ENCODE data around the gene LRRC18. TPM values are rescaled to one million over a fixed set of nuclear protein-coding genes. Genes with fewer than 3 reads are reported as not detected.

The LRRC18 gene
- total RNA-seq, 3 donors from 2014 or later: not detected

DNA sequence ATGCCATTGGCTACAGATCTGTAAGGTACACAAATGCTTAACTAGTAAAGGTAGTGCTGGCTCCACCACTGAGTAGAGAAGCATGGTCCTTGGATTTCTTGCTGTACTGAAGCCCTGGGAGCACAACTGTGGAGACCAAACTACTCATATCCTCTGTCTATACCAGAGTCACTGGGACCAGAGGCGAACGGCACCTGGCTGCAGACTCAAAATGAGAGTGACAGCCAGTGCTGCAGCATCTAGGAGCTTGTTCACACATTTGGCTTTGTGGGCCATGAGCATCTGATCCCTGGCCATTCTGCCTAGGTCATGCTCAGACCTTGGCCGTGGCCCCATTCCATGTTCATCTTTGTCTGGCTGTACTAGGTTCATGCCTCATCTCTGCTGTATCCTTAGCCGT lies 31.9 kb downstream of the LRRC18 start:
- no peak overlapping the region for H3K4me3 Mint-ChIP-seq
- H3K27me3 Mint-ChIP-seq (ENCODE audit: low read depth): no peaks in the 10 kb centered on the region
- H3K4me1 Mint-ChIP-seq (ENCODE audit: low read depth): no peaks in the 10 kb centered on the region
- ATAC-seq: no peak
- no peaks in the 10 kb centered on the region for H3K36me3 Mint-ChIP-seq (ENCODE audit: insufficient read depth)
- no peak for DNase-seq
- no peaks in the 10 kb centered on the region for H3K9me3 Mint-ChIP-seq

DNA sequence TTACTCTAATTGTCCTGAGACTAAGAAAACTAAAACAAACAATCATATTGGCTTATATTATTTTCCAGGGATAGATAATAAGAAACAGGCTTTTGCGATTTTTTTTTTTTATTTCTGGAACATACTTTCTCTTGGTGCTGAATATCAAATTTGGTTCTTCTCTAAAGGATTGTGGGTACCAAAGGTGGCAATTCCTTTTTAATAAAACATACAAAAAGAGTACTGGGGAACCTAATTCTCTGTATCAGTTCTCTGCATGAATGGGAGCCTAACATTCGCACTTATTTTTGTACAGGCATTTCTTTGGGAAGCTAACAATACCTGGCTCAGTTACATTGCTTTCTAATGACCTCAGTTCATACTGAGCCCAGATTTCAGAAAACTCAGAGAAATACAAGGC lies 32.8 kb downstream of the LRRC18 start:
- Mint-ChIP-seq H3K27me3 (ENCODE audit: low read depth) (no peaks in the 10 kb centered on the region), H3K4me1 (ENCODE audit: low read depth) (no peaks in the 10 kb centered on the region), H3K4me3 (no peak overlapping the region), H3K9me3 (peaks cover 2% of the 10 kb centered on the region), H3K36me3 (ENCODE audit: insufficient read depth) (no peaks in the 10 kb centered on the region)
- DNase-seq (no peak), ATAC-seq (no peak)

DNA sequence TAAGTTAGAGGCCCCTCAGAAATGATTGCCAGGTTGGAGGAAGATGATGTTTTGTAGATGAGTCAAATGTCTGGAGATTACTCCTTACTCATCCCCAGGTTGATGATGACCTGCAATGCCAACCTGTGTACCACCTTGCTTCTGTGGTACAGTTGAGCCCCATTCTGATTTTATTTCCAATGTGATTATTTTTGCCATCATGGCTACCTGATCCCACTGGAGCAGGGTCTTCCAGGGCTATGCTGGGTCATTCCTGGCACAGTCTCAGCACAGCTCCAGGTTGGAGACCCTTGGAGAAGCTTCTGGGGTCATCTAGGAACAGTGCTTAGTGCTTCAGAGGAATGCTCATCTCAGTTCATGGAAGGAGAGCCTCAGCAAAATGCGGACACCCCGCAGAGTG lies 34.3 kb downstream of the LRRC18 start:
- H3K4me3 Mint-ChIP-seq: no peak overlapping the region
- no peaks in the 10 kb centered on the region for H3K27me3 Mint-ChIP-seq (ENCODE audit: low read depth)
- H3K9me3 Mint-ChIP-seq: peaks cover 4% of the 10 kb centered on the region
- no peaks in the 10 kb centered on the region for H3K4me1 Mint-ChIP-seq (ENCODE audit: low read depth)
- DNase-seq (no peak), ATAC-seq (no peak)
- H3K36me3 Mint-ChIP-seq (ENCODE audit: insufficient read depth): no peaks in the 10 kb centered on the region

DNA sequence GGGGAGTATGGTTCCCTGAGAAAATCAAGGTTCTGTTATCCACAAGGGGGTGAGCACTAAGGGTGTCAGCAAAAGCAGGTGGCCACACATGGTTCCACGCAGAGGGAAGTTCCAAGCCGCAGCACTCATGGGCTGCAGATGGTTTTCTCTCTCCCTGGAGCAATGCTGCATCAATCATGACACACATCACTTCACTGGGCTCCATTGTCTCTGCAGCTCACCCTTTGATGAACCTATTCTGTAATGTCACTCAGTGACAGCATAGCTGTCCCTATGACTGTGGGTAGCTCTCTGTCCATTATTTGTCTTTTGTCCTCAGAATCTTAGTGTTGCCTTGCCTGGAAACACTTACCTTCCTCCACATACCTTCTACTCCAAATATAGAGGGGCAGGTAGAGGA lies 34.8 kb downstream of the LRRC18 start:
- no peaks in the 10 kb centered on the region for H3K4me1 Mint-ChIP-seq (ENCODE audit: low read depth)
- H3K27me3 Mint-ChIP-seq (ENCODE audit: low read depth): no peaks in the 10 kb centered on the region
- H3K4me3 Mint-ChIP-seq: no peak overlapping the region
- no peak for ATAC-seq
- H3K36me3 Mint-ChIP-seq (ENCODE audit: insufficient read depth): no peaks in the 10 kb centered on the region
- DNase-seq: no peak
- H3K9me3 Mint-ChIP-seq: peaks cover 4% of the 10 kb centered on the region

DNA sequence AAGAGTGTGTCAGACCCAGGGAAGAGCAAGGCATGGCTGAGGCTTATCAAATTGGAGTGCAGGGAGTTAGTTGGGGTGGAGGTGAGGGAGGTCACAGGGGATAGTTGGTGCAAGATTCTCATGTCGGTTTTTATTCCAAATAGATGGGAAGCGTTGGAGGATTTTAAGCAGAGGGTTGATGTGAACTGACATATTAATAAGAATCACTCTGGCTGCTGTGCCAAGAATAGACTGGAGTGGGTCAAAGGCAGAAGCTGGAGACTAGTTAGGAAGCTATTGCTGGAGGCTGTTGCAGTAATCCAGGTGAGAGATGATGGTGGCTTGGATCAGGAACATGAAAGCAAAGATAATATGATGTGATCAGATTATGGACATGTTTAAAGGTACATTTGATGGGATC lies 36.5 kb downstream of the LRRC18 start:
- ATAC-seq (no peak), DNase-seq (no peak)
- Mint-ChIP-seq H3K4me3 (no peak overlapping the region), H3K9me3 (peaks cover 4% of the 10 kb centered on the region), H3K27me3 (ENCODE audit: low read depth) (no peaks in the 10 kb centered on the region), H3K36me3 (ENCODE audit: insufficient read depth) (no peaks in the 10 kb centered on the region), H3K4me1 (ENCODE audit: low read depth) (no peaks in the 10 kb centered on the region)

DNA sequence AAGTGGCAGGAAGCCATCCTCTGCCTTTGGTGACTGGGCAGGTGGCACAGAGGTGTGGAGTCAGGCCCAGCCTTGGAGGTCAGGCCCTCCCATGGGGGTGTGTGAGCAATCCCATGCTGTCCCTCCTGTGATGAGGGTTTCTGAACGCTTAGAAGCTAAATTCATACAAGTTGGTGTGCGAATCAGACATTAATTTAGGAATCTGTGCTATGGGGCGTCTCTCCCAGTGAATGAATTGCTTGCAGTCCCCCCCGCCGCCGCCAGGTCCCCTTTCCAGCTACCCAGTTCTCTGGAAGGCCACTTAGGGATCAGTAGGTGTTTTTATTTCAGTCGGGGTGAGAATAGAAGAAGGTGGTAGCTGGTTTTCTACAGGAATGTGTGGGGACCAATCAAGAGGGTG lies 37.5 kb downstream of the LRRC18 start:
- no peak for DNase-seq
- ATAC-seq: no peak
- H3K9me3 Mint-ChIP-seq: peaks cover 4% of the 10 kb centered on the region
- H3K4me3 Mint-ChIP-seq: no peak overlapping the region
- H3K4me1 Mint-ChIP-seq (ENCODE audit: low read depth): no peaks in the 10 kb centered on the region
- H3K36me3 Mint-ChIP-seq (ENCODE audit: insufficient read depth): no peaks in the 10 kb centered on the region
- no peaks in the 10 kb centered on the region for H3K27me3 Mint-ChIP-seq (ENCODE audit: low read depth)

DNA sequence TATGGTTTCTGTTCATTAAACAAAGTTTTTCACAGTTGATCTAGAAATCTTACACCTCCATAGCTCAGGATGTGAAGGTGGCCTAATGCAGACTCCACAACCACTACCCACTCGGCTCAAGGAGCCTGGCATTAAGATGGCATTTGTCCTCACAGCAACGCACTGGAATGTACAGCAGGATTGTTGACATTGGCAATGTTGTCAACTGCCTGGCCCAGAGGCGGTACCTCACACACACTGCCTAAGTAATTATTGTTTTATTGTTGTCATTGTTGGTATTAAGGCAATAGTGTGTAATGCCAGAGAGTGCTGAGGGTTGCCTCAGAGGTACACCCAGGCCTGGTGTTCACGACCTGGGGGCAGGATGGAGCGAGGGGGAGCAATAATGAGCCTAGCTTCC lies 38.3 kb downstream of the LRRC18 start:
- Mint-ChIP-seq H3K4me3 (no peak overlapping the region), H3K9me3 (peaks cover 4% of the 10 kb centered on the region), H3K27me3 (ENCODE audit: low read depth) (no peaks in the 10 kb centered on the region), H3K36me3 (ENCODE audit: insufficient read depth) (no peaks in the 10 kb centered on the region), H3K4me1 (ENCODE audit: low read depth) (no peaks in the 10 kb centered on the region)
- no peak for DNase-seq
- ATAC-seq: no peak

DNA sequence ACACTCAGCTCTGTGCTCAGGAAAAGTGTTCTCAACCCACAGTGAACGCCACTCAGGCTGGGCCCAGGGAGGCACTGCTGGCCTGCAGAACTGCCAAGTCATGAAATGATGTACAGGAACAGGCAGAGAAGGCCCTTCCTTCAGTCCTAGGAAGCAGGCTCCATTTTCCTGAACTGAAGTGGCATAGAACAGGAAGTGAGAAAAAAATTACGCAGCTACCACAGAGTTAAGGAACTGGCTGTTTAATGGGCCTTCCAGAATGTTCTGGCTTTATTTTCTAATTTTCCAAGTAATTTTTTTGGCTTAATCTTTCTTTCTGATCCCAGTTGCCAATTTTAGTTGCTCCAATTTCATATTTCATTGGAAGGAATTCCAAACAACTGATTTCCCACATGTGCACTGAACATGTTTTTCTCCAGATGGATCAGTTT lies 39.3 kb downstream of the LRRC18 start:
- H3K9me3 Mint-ChIP-seq: peaks cover 4% of the 10 kb centered on the region
- no peaks in the 10 kb centered on the region for H3K27me3 Mint-ChIP-seq (ENCODE audit: low read depth)
- H3K36me3 Mint-ChIP-seq (ENCODE audit: insufficient read depth): no peaks in the 10 kb centered on the region
- H3K4me3 Mint-ChIP-seq: no peak overlapping the region
- H3K4me1 Mint-ChIP-seq (ENCODE audit: low read depth): no peaks in the 10 kb centered on the region
- ATAC-seq: no peak
- no peak for DNase-seq

DNA sequence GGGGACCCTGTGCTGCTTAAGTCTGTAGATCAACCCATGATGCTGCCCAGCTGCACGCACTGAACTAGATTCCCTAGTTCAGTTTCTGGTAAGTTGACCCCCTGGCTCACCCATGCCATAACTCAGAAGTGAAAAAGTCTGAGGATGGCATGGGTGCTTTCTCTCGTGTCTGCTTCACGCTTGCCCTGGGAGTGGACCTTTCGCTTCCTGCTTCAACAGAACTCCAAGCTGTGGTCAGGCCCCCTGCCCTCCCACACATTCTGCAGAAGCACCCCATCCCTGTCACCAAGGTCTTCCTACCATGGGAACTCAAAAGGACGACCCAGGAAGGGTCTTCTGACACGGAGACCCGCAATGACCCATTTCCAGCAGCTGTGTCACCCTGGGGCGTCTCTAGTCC lies 39.9 kb downstream of the LRRC18 start:
- H3K4me3 Mint-ChIP-seq: no peak overlapping the region
- ATAC-seq: no peak
- no peaks in the 10 kb centered on the region for H3K4me1 Mint-ChIP-seq (ENCODE audit: low read depth)
- peaks cover 4% of the 10 kb centered on the region for H3K9me3 Mint-ChIP-seq
- no peak for DNase-seq
- no peaks in the 10 kb centered on the region for H3K27me3 Mint-ChIP-seq (ENCODE audit: low read depth)
- H3K36me3 Mint-ChIP-seq (ENCODE audit: insufficient read depth): no peaks in the 10 kb centered on the region

DNA sequence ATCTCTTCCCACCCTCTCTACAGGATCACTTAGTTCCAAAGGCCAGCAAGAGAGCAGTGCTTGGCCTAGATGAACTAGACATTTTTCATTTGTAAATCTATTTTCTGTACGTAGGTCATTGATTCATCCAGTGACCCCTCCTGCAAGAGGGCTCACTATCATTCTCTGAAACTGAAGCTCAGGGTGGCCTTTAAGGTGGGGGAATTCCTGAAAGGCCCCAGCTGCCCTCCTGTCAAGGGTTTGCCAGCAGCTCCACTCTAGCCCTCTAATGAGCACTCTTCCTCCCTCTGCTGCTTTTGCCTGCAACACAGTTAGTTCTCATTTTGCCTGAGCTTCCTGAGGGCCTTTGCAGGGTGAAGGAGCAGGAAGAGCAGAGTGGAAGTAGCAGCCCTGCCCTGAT lies 41.2 kb downstream of the LRRC18 start:
- H3K9me3 Mint-ChIP-seq: peaks cover 4% of the 10 kb centered on the region
- H3K4me1 Mint-ChIP-seq (ENCODE audit: low read depth): no peaks in the 10 kb centered on the region
- ATAC-seq: no peak
- H3K27me3 Mint-ChIP-seq (ENCODE audit: low read depth): no peaks in the 10 kb centered on the region
- H3K36me3 Mint-ChIP-seq (ENCODE audit: insufficient read depth): no peaks in the 10 kb centered on the region
- H3K4me3 Mint-ChIP-seq: no peak overlapping the region
- DNase-seq: no peak

DNA sequence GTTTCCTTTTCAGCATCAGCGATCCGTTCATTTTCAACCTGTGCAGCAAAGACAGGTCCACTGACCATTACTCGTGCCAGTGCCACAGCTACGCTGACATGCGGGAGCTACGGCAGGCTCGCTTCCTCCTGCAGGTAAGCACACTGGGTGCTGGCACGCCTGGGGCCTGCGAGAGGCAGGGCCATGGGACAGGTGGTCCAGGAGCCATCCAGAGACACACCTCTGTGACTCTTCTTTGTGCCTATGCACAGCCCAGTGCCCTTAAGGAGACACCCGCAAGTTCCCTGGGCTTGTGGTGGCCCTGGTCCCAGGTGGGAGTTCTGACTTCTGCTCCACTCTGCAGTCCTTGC lies 42.2 kb downstream of the LRRC18 start:
- no peaks in the 10 kb centered on the region for H3K4me1 Mint-ChIP-seq (ENCODE audit: low read depth)
- no peak overlapping the region for H3K4me3 Mint-ChIP-seq
- H3K36me3 Mint-ChIP-seq (ENCODE audit: insufficient read depth): no peaks in the 10 kb centered on the region
- peaks cover 4% of the 10 kb centered on the region for H3K9me3 Mint-ChIP-seq
- no peaks in the 10 kb centered on the region for H3K27me3 Mint-ChIP-seq (ENCODE audit: low read depth)
- ATAC-seq (no peak), DNase-seq (no peak)

DNA sequence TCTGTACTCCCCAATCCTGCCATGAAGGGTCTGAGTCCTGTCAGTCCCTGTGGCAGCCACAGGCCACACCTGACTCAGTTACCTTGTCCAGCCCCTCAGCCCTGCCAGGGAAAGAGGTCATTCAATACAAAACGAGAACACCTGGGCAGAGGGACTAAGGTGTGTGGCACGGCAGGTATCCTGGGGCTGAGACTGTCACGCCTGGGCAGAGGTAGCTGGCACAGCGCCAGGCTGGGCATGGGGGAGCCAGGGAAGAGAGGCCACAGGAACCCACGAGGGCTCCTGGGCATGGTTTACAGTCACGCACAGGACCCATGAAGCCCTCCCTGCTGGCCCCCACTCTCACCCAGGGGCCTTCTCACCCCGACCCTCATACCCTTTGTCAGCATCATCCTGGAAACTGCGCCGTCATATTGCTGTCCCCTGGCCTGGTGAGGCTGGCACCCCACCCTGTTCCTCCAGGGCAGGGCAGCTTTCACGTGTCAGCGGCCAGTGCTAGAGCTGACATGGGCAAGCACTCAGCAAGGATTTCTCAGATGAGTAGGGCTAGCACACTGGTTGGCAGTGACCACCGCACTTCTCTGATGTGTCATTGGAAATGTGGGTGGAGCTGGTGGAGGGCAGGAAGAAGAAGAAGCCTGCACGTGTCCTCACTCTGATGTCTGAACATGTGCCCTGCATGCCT lies 42.7 kb downstream of the LRRC18 start:
- no peak overlapping the region for H3K4me3 Mint-ChIP-seq
- ATAC-seq (no peak), DNase-seq (no peak)
- H3K27me3 Mint-ChIP-seq (ENCODE audit: low read depth): no peaks in the 10 kb centered on the region
- H3K36me3 Mint-ChIP-seq (ENCODE audit: insufficient read depth): no peaks in the 10 kb centered on the region
- H3K4me1 Mint-ChIP-seq (ENCODE audit: low read depth): no peaks in the 10 kb centered on the region
- peaks cover 3% of the 10 kb centered on the region for H3K9me3 Mint-ChIP-seq

DNA sequence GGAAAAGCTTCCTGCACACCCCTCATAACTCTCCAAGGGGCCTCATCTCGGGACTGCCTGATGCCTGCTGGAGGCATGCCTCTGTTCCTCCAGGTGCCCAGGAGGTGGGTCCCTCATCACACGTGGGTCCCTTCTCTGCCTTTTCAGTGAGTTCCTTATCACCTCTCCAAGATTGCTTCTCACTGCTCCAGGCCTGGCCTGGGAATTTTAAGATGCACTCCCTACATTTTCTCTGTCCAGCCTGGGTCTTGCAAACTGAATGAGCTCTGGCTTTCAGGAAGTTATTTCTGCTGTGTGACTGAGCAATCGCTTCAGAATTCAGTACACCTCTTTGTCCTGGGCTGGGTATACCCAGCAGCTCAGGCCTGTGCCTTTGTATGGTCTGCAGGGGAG lies 43.8 kb downstream of the LRRC18 start:
- no peaks in the 10 kb centered on the region for H3K27me3 Mint-ChIP-seq (ENCODE audit: low read depth)
- DNase-seq: no peak
- H3K4me3 Mint-ChIP-seq: no peak overlapping the region
- no peaks in the 10 kb centered on the region for H3K36me3 Mint-ChIP-seq (ENCODE audit: insufficient read depth)
- no peaks in the 10 kb centered on the region for H3K4me1 Mint-ChIP-seq (ENCODE audit: low read depth)
- no peak for ATAC-seq
- H3K9me3 Mint-ChIP-seq: no peaks in the 10 kb centered on the region

DNA sequence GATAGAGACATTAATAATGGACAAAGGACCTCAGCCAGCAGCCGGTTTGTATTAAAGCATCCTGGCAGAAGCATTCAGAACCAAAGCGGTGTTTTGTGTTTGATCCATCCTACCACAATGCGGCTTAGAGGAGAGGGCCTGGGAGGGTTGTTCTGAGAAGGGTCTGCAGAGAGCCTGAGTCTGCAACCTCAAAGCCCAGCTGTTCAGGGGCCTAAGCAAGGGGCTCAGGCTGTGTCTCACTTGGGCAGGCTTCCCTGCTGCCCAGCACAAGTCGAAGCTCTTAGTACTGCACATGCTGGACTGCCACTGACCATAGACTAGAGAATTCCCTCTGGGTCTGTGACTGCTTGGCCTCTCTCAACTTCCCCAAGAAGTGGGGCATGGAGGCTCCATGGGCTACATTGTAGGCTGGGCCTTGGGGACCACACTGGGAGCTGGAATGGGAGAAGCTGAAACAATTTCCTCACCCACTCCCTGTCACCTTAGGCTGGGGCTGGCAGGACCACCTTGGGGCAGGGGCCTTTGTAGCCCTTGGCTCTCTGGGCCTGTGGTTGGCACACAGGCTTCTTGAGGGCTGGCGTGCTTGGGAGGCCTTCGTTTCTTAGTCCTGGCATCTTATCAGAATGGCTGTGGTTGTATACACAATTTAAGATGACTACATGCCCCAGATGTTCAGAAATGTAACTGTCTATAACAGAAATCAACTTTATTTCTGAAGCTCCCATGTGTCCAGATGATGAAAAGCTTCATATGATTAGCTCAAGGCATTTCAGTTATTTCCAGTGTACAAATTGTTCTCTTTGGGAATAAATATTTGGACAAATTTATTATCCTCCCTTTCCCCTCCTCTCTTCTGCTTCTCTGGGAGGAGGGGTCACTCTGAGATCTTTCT lies 44.5 kb downstream of the LRRC18 start:
- no peaks in the 10 kb centered on the region for H3K9me3 Mint-ChIP-seq
- no peaks in the 10 kb centered on the region for H3K27me3 Mint-ChIP-seq (ENCODE audit: low read depth)
- H3K36me3 Mint-ChIP-seq (ENCODE audit: insufficient read depth): no peaks in the 10 kb centered on the region
- no peaks in the 10 kb centered on the region for H3K4me1 Mint-ChIP-seq (ENCODE audit: low read depth)
- ATAC-seq (no peak), DNase-seq (no peak)
- no peak overlapping the region for H3K4me3 Mint-ChIP-seq
